AG10803 (cell line): Measurements from ENCODE around the gene FAM171A1.

ENCODE experiments used
- DNase-seq: peaks from one replicate; pipeline ENCODE4 v3.0.0; 2010; ENCODE audit warnings: low read depth
- H3K4me3 ChIP-seq: 2 replicates; pipeline ENCODE4 v1.5.1; 2011; ENCODE audit warnings: mild to moderate bottlenecking, low read length, control low read depth
- CTCF ChIP-seq: conservative IDR thresholded peaks from 2 replicates; pipeline ENCODE4 v1.5.1; 2011; ENCODE audit warnings: mild to moderate bottlenecking, low read length, control low read depth, inconsistent platforms

The FAM171A1 gene

GRCh38 chr10:15373199-15373598, 2.1 kb upstream of the FAM171A1 start:
- no peak for DNase-seq
- TF ChIP-seq CTCF, result no peak
- H3K4me3 ChIP-seq, result no peak overlapping the region

- DNase-seq, result peak; percentile 23
- no peak for TF ChIP-seq CTCF
- H3K4me3 ChIP-seq, result peak overlapping the region; percentile 67
These were observed 755 bp downstream of the FAM171A1 start for GRCh38 chr10:15370212-15370855.

GRCh38 chr10:15369256-15370211, 1.6 kb downstream of the FAM171A1 start:
- H3K4me3 ChIP-seq, result peak overlapping the region; percentile 67
- no peak for TF ChIP-seq CTCF
- no peak for DNase-seq

- TF ChIP-seq CTCF, result no peak
- no peak for DNase-seq
- H3K4me3 ChIP-seq, result no peak overlapping the region
These were observed 2.8 kb downstream of the FAM171A1 start for GRCh38 chr10:15368101-15368855.

GRCh38 chr10:15367296-15368085, 3.6 kb downstream of the FAM171A1 start:
- no peak overlapping the region for H3K4me3 ChIP-seq

More at GRCh38 chr10:15367296-15368085, 3.6 kb downstream of the FAM171A1 start:
- no peak for DNase-seq
- TF ChIP-seq CTCF, result no peak
